EL (cell line): Measurements from ENCODE around the gene ZBTB33.

Source experiments
- DNase-seq: peaks from one replicate; pipeline ENCODE4 v3.0.0-alpha.2; 2016

ZBTB33 gene, protein sequence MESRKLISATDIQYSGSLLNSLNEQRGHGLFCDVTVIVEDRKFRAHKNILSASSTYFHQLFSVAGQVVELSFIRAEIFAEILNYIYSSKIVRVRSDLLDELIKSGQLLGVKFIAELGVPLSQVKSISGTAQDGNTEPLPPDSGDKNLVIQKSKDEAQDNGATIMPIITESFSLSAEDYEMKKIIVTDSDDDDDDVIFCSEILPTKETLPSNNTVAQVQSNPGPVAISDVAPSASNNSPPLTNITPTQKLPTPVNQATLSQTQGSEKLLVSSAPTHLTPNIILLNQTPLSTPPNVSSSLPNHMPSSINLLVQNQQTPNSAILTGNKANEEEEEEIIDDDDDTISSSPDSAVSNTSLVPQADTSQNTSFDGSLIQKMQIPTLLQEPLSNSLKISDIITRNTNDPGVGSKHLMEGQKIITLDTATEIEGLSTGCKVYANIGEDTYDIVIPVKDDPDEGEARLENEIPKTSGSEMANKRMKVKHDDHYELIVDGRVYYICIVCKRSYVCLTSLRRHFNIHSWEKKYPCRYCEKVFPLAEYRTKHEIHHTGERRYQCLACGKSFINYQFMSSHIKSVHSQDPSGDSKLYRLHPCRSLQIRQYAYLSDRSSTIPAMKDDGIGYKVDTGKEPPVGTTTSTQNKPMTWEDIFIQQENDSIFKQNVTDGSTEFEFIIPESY

DNA sequence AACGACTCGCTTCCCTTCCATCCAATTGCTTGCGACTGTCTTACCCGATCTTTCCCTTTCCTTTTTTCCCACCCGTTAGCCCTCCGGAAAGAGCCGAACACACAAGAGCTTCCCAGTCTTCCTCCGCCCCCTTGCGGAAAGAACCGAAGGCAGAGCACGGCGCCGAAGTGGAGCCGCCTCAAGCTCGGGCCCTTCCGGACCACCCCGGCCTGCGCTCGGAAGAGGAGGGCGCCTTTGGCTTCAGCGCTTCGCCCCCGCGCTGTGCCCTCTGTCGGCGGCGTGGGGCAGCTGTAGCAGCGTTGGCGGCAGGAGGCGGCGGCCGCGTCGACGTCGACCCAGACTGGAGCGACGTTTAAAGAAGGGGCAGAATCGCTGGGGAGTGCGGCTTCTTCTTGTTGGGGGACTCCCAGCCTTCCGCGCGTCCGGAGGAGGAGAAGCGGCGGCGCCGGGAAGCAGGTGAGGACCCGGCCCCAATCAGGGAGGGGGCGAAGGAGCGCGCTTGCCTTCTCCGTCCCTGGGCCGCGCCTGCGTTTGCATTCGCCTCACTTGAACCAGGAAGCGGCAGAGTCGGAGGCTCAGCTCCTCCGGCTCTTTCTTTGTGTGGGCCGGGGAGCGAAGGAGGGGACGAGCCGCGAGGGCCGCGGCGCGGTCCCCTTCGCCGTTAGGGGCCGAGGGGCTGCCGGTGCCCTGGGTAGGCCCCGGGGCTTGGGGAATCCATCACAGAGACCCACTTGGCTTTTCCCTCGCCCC, at the start of gene ZBTB33:
Gene ZBTB33 (plus strand): TSS at position 291 of the 750 bp plus-strand sequence. CDS start 2,604 bp downstream, outside the sequence.
- DNase-seq, result peak; percentile 94

DNA sequence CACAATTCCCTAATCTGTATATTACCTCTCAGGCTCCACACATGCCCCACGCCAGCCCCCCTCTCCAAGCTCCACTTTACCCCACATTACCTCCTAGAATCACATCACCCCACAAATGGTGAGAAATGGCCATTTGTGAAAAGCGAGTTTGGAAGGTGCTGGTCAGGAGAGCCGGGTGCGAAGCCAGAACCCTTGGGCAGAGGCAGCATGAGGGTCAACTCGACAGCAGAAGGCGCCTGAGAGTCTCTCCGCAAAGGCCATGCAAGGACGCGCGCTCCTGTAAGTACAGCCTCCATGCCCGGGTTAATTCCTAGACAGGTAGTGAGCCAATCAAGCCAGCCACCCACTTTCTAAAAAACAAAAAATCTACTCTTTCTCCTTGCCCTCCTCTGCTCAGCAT, 49.8 kb upstream of the ZBTB33 start:
- DNase-seq, result no peak

DNA sequence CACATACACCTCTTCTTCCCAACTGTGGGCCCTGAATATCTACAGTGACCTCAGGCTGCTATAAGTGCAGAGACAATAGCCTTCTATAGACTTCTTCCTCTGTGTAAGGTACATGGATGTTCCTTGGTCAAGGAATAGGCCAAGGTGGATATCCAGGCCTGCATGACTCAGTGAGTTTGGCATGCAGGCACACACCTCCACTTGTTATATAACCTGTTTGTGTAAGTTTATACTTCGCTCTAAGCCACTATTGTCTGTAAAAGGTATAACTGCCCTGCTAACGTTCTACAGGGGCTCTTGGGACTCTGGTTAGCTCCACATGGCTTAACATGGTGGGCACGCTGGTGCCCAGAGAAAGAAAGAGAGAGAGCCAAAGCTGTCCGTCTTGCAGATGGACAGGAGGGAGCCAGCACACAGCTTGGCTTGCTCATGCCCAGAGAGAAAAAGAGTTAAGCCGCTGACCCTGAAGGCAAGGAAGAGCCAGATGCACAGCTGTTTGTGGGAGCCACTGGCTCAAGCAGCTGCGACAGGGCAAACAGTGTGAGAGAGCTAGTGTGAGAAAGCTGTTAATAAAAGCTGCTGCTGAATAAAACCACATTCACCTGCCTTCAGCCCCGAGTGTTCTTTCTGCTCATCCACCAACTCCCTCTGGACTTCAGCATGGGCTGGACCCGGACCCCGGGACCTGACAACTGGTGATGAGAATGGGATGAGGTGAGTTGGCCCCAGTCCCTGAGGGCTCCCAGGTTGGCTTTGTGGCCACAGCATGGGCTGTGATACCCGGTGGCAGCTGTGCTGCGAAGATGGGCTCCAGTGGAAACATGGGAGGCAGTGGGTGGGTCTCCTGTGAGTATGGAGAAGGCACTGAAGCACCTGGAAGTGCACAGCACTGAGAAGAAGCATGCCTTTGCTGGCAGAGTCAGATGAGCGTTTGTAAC, 44.5 kb upstream of the ZBTB33 start:
- DNase-seq, result no peak

DNA sequence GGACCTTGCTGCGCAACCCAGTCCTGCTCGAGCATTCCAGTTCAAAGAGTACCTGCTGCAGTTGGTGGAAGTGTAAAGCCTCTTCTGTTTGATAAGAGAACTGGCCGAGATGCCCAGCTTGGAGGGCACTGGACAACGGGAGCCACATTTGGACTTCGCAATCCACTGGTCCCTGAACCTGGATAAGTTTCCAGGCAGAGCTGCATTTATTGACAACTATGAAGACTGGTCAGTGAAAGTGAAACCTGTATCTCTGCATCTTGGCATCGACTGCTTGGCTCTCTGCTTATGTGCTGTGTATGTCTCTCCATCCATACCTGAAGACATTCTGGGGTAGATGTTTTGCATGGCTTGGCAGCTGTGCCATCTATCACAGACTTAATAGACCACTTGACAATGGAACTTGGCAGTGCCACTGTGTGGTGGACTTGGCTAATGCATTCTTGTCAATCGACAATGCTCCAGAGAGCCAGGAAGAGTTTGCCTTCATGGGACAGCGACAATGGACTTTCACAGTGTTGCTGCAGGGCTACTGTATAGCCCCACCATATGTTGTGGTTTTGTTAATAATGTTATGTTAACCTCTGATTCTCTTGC, 43.5 kb upstream of the ZBTB33 start:
- DNase-seq, result no peak

DNA sequence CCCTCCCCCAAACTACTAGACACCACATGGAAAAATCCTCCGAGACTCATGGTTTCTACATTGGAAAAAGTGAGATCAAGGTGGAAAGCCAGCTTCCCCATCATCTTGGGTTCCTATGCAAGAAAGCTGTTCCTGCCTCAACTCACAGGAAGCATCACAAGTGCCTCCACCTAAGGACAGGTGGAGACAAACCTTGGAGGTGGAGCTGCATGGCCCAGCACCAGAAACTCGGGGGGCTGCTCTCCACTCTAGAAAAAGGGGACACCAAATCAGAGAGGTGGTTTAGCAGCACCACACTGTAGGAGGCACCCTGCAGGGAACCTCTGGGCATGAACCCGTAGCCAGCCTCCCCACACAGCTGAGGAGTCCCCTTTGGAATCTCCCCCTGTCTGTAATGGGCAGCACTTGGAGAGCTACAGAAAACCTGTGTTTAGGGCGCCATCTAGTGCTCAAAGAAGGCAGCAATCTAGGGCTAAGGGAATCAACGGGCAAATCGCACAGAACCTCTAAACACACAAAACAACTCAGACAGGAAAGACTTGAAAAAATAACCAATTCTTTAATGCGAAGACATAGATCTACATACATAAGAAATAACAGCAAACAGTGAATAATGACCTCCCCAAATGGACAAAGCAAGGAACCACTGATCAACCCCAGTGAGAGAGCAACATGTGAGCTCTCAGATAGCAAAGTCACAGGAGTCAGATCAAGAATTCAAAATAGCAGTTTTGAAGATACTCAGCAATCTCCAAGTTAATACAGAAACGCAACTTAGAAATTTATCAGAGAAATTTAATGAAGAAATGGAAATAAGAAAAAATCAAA, 37.0 kb upstream of the ZBTB33 start:
- peak; percentile 48 for DNase-seq

DNA sequence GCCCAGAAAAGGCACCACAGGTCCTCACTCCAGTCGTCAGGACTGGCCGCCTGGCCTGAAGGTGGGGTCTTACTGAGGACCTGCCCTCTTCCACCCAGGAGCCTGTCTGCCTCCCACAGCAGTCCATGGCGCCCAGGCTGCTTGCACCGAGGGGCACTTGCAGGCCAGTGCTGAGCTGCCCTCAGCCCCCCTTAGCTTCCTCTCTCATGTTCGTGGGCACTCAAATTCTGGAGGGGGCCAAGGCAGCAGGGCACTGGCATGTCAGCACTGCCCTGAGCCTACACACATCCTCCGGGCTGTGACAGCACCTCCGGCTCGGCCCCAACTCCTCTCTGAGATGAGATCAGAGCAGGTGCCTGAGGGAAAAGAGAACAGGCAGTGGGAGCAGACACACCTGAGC, 27.2 kb upstream of the ZBTB33 start:
- no peak for DNase-seq

DNA sequence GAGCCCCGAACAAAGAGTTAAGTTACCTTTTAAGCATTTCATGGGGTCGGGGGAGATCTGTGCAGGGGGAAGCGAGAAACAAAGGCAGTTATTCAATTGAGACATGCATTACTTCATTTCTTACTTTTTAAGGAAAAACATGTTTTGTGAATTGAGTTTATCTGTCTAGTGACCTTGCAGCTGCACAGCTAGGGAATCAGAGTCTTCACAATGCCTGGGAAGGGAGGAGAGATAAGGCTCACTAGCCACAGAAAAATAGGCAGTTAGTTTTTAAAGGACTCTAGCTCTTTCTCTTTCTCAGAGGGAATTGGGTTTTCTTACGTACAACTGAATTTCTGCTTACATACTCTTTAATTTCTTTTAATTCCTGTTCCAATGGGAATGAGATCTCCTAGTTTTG, 26.2 kb upstream of the ZBTB33 start:
- no peak for DNase-seq

DNA sequence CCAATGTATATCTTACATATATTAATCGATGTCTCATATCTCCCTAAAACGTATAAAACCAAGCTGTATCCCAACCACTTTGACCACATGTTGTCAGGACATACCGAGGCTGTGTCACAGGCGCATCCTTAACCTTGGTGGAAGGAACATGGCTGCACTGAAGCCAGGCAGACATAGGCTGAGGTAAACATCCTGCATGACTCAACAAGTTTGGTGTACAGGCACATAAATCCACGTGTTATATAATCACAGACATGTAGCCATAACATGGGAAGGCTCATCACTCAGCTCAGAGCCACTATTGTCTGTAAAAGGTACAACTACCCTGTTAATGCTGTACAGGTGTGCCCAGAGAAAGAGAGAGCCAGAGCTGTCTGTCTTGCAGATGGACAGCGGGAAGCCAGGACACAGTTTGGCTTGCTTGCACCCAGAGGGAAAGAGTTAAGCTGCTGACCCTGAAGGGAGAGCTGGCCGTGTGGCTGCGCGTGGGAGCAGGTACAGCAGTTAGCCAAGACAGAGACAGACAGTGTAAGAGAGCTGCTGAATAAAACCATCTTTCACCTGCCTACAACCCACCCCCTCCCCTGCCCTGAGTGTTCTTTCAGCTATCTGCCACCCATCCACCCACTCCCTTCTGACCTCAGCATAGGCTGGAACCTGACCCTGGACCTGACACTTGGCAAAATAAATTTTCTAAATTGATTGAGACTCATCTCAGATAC, 22.3 kb upstream of the ZBTB33 start:
- no peak for DNase-seq

DNA sequence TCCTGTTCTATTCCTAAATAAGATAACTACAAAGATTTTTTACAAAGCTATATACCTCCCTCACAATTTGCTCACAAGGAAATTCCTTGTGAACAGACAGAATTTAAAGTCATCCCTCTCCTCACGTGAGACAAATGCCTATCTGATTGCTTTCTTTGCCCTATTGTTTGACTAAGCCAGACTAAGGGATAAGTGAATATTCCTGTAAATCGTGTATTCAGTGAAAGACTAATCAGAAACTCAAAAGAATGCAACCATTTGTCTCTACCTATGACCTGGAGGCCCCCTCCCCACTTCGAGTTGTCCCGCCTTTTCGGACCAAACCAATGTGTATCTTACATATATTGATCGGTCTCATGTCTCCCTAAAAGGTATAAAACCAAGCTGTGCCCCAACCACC, 15.3 kb upstream of the ZBTB33 start:
- no peak for DNase-seq

DNA sequence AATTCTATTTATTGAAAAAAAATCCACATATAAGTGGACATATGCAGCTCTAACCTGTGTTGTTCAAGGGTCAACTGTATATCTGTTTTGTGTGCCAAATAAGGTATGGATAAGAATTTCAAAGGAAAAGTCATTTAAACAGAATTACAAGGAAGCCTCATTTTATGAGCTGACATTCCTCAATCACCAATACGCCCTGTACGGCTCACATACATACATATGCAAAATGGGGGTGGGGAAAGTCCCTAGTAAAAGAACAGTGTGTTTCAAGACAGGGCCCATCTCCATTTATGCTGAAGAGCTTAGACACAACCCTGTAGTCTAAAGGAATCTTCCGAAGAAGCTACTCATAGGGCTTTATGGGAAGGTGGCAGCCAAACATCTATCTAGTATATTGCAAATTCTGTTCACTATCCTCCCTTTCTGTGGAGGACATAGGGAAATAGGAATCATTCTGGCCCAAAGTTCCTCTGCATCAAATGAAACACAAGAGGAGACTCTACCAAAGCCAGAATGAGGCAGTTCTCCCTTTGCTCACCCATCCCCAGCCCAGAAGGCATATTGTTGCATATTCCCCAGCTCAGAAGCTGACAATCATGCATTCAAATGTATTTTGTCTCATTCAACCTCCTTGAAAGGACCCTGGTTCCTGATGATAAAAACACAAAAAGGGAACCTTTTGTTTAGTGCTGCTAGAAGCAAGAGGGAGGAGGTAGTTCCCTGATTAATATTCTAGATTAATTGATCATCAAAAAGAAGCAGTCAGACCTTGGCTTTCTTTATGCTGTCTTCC, 13.7 kb upstream of the ZBTB33 start:
- DNase-seq, result no peak

DNA sequence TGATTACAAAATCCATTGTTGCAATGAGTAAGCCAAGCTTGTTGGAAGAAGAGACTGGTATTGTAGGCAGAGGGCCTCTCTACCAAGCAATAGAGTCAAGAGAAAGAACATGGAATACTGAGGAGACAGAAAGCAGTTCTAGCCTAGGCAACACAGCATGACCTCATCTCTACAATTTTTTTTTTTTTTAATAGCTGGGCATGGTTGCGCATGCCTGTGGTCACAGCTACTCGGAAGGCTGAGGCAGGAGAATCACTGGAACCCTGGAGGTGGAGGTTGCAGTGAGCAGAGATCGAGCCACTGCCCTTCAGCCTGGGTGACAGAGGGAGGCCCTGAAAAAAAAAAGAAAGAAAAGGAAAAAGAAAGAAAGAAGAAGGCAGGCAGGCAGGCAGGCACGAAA, 11.7 kb upstream of the ZBTB33 start:
- DNase-seq, result peak; percentile 28

DNA sequence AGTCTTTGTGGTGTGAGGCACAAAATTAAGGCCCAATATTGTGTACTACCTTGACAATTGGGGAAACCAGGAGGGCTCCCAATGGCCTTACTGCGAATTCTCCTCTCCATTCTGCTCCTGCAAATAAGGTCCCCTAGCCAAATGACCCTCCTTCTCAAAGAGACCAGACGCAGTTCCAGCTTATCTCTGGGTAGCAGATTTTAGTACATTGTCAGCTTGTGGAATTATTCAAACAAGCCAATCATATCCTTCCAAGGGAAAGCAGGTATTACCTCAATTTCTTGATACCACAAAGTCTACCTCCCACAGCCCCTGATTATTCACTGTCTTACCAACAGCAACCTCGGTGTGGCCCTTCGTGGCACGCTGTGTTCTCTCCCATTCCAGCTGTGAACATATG, 7.8 kb upstream of the ZBTB33 start:
- DNase-seq, result no peak

DNA sequence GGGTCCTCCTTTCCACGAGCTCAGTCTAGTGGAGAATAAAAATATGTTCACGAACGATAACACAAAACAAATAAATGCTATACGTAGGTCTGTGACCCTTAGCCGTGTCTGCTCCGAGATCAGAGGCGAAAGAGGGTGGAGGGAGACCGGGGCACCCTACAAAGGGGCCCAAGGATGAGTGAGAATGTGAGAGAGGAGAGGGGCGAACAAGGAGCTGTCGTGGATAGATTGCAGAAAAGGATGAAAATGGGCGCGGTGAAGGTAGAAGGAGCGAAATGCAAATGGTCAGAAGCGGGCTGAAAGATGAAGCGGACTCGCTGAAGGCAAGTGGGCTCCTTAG, 6.2 kb upstream of the ZBTB33 start:
- DNase-seq, result peak; percentile 1

DNA sequence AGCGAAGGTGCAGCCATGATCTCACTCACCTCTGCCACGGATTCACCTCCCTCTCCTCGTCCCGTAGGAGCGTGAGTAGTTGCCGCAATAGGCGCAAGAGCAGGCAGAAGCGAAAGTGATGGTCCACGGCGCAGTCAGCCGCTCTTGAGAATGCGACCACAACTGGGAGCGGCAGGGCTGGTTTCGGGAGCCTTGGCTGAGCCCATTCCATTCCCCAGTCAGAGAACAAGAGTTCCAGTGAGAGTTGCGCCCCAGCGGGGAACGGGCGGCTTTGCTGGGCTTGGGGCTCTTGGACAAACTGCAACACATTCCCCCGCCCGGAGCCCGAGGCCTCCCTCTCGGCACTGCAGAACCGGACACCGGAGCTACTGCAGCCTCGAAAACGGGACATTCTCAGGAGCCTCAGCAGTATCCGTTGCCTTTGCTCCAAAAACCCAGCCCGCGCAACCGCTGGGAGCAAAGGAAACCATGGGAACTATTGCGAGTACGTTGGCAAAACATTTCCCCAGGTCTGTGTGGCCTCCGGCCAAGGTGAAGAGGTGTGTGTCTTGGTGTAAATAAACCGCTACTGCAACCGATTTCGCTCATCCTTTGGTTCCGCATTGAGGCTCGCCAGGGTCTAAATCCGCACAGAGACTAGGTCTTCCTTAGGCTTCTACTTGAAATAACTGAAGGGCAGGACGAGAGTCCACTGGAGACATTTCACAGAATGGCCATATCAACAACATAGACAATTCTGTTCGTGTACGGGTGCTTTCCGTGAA, 5.7 kb upstream of the ZBTB33 start:
- peak; percentile 73 for DNase-seq

DNA sequence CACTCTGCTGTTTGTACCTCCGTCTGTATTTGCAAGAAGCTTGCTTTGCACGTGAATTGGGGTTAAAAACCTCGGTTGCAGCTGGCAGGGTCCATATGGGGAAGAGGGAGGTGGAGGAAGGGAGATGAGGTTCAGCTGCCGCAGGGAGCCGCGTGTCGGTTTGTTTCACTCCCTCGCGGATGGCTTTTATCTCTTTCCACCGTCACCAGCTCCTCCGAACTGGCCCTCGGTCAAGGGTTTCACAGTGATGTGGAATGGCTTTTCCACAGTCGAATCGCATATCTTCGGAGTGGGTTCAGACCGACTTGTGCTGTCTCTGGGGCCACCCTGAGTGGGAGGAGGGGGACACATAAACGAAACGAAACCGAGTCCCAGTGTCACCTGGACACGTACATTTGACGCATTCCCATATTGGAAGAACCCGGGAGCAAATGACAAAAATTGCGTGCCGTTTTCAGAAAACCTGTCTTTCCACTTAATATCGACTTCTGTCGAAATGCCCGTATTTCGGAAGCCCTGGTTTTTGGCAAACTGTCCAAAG, 929 bp downstream of the ZBTB33 start:
- peak; percentile 24 for DNase-seq

DNA sequence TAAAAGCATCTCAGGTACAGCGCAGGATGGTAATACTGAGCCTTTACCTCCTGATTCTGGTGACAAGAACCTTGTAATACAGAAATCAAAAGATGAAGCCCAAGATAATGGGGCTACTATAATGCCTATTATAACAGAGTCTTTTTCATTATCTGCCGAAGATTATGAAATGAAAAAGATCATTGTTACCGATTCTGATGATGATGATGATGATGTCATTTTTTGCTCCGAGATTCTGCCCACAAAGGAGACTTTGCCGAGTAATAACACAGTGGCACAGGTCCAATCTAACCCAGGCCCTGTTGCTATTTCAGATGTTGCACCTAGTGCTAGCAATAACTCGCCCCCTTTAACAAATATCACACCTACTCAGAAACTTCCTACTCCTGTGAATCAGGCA, 3.2 kb downstream of the ZBTB33 start:
- DNase-seq, result no peak

DNA sequence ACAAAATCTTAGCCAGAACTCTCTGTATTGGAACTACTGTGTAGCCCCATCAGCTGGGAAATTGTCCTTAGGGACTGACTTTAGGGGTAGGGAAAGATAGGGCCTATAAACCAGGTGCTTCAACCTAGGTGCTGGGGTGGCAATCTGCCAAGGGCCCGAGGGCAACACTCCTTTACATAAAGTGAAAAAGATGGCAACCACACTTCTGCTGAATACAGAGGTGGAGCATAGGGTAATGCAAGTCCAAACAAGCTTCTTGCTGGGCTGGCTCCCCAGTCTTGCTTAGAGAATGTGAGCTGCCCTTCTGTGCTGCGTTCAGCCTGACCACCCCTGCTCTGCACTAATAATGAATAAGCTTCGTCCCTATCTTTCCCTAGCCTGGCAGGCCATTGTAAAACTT, 9.8 kb downstream of the ZBTB33 start:
- no peak for DNase-seq

DNA sequence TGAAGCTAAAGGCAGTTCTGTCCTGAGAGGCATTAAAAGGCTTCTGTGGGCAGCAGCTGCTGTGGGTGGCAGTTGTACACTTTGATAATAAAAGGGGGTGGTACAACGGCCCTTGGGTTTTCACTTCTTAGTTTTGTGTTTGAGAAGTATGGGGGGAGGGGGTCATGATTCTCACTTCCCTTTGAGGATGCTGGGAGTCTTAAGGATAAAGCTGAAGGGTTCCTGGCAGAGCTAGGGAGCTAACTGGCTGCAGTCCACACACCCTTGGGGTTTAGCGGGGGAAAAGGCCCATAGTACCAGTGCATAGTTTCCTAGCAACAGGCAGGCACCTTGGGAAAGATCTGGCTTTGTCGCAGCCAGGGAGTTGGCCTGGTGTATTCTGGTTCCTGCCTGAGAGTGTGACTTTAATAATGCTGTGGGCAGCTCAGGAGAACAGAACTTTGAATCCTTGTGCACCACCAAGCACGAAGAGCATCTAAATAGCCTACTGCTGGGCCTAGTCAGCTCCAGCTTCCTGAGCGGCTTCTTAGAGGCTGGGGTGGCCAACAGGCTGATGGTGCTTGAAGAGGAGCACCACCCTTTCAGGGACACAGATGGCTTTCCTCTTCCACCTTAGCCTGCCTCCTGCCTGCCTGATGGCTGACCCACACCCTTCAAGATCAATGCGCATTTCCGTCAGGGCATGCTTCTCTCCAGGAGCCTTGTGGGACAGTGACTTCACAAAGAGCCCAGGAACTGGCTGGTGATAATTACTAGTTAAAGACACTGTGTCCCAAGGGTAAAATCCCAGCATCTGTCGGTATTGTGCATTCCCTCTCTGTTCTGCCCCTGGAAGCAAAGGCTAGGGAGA, 12.5 kb downstream of the ZBTB33 start:
- no peak for DNase-seq
